ENCODE results near the gene CRTC3. TPM values are rescaled to one million over a fixed set of nuclear protein-coding genes. Genes with fewer than 3 reads are reported as not detected.

CRTC3 gene
- total and polyA plus RNA-seq, 4 donors = 5.1 to 16.8 (median 7.6) TPM

DNA sequence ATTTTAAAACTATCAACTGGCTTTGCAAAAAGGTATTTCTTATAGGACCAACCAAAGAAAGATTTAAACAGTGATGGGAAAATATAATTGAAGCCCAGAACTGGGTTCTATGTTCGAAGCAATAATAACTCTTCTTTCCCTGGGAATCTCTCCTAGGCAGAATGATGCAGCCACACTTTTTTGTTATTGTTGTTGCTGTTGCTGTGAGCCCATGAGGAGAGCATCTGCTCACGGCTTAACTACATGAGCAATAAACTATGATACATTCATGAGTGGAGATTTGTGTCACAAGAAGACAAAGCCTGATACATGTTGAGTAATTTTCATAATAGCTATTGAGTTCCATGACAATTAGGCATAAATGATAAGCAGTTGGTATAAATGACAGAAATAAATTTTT is 80.5 kb downstream of the CRTC3 start:
- no peaks in the 10 kb centered on the region for H3K27me3 ChIP-seq (ENCODE audit: control insufficient read depth in 4 of 4, insufficient read depth in 4 of 4, low read length in 3 of 4)
- peaks cover 0 to 25% (median 16%) of the 10 kb centered on the region in 4 donors for H3K36me3 ChIP-seq (ENCODE audit: control insufficient read depth in 4 of 4, insufficient read depth in 3 of 4, low read depth in 1 of 4, low read length in 3 of 4)
- TF ChIP-seq RXRA (IDR thresholded peaks at IDR 0.05) (no peak), EGR1 (IDR thresholded peaks at IDR 0.05; ENCODE audit: low read depth in 2 of 2) (no peak), JUND (IDR thresholded peaks at IDR 0.05) (no peak), YY1 (IDR thresholded peaks at IDR 0.05) (no peak), HNF4A (conservative IDR thresholded peaks at IDR 0.05) (no peak), TAF1 (conservative IDR thresholded peaks at IDR 0.05) (no peak), SP1 (IDR thresholded peaks at IDR 0.05) (no peak), FOXA2 (IDR thresholded peaks at IDR 0.05) (no peak), NR2F2 (IDR thresholded peaks at IDR 0.05) (no peak), RAD21 (IDR thresholded peaks at IDR 0.05) (no peak), GABPA (IDR thresholded peaks at IDR 0.05 in 1 of 2, conservative IDR thresholded peaks at IDR 0.05 in 1 of 2) (no peak)
- TF ChIP-seq, protein P1, sequence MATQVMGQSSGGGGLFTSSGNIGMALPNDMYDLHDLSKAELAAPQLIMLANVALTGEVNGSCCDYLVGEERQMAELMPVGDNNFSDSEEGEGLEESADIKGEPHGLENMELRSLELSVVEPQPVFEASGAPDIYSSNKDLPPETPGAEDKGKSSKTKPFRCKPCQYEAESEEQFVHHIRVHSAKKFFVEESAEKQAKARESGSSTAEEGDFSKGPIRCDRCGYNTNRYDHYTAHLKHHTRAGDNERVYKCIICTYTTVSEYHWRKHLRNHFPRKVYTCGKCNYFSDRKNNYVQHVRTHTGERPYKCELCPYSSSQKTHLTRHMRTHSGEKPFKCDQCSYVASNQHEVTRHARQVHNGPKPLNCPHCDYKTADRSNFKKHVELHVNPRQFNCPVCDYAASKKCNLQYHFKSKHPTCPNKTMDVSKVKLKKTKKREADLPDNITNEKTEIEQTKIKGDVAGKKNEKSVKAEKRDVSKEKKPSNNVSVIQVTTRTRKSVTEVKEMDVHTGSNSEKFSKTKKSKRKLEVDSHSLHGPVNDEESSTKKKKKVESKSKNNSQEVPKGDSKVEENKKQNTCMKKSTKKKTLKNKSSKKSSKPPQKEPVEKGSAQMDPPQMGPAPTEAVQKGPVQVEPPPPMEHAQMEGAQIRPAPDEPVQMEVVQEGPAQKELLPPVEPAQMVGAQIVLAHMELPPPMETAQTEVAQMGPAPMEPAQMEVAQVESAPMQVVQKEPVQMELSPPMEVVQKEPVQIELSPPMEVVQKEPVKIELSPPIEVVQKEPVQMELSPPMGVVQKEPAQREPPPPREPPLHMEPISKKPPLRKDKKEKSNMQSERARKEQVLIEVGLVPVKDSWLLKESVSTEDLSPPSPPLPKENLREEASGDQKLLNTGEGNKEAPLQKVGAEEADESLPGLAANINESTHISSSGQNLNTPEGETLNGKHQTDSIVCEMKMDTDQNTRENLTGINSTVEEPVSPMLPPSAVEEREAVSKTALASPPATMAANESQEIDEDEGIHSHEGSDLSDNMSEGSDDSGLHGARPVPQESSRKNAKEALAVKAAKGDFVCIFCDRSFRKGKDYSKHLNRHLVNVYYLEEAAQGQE (IDR thresholded peaks at IDR 0.05) = no peak
- TF ChIP-seq, protein P2, sequence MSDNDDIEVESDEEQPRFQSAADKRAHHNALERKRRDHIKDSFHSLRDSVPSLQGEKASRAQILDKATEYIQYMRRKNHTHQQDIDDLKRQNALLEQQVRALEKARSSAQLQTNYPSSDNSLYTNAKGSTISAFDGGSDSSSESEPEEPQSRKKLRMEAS (IDR thresholded peaks at IDR 0.05) = no peak
- TF ChIP-seq, protein P3, sequence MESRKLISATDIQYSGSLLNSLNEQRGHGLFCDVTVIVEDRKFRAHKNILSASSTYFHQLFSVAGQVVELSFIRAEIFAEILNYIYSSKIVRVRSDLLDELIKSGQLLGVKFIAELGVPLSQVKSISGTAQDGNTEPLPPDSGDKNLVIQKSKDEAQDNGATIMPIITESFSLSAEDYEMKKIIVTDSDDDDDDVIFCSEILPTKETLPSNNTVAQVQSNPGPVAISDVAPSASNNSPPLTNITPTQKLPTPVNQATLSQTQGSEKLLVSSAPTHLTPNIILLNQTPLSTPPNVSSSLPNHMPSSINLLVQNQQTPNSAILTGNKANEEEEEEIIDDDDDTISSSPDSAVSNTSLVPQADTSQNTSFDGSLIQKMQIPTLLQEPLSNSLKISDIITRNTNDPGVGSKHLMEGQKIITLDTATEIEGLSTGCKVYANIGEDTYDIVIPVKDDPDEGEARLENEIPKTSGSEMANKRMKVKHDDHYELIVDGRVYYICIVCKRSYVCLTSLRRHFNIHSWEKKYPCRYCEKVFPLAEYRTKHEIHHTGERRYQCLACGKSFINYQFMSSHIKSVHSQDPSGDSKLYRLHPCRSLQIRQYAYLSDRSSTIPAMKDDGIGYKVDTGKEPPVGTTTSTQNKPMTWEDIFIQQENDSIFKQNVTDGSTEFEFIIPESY (IDR thresholded peaks at IDR 0.05) = no peak
- TF ChIP-seq, protein P4, sequence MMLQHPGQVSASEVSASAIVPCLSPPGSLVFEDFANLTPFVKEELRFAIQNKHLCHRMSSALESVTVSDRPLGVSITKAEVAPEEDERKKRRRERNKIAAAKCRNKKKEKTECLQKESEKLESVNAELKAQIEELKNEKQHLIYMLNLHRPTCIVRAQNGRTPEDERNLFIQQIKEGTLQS (IDR thresholded peaks at IDR 0.05) = no peak
- no peak overlapping the region for H3K27ac ChIP-seq (ENCODE audit: low read depth in 1 of 2, low read length in 2 of 2)
- 89% methylated on average over 2 of the region's 2 CpGs for WGBS
- DNase-seq (ENCODE audit: low spot score) = no peak
- no peaks in the 10 kb centered on the region for H3K4me1 ChIP-seq (ENCODE audit: control insufficient read depth in 4 of 4, insufficient read depth in 4 of 4, low read length in 3 of 4)
- H3K4me3 ChIP-seq (ENCODE audit: low read depth in 1 of 3, low read length in 3 of 3) = no peak overlapping the region
- H3K9me3 ChIP-seq (ENCODE audit: control insufficient read depth in 4 of 4, low read length in 3 of 4) = no peaks in the 10 kb centered on the region
- H3K9ac ChIP-seq (ENCODE audit: low read depth in 1 of 2, low read length in 2 of 2) = no peak overlapping the region

DNA sequence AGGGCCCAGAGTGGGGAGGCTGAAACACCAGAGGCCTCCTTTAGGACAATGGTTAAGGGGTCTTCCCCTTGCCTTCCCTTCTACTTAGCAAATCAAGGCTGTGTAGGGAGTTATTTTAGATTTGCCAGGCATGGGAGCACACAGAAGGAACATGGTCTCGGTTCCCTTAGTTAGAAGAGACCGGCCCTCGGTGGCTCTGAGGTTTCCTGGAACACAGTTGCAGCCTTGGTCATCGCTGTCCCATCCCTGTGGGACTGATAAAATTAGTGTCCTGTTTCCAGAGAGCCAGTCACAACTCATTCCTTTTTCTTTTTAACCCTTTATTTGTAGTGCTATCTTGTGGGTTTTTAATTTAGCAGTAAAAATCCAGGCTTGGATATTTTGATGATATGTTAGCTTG is 81.4 kb downstream of the CRTC3 start:
- Histone ChIP-seq H3K9ac (ENCODE audit: low read depth in 1 of 2, low read length in 2 of 2) (no peak overlapping the region), H3K36me3 (ENCODE audit: control insufficient read depth in 4 of 4, insufficient read depth in 3 of 4, low read depth in 1 of 4, low read length in 3 of 4) (peaks cover 0 to 25% (median 19%) of the 10 kb centered on the region in 4 donors), H3K9me3 (ENCODE audit: control insufficient read depth in 4 of 4, low read length in 3 of 4) (no peaks in the 10 kb centered on the region), H3K4me1 (ENCODE audit: control insufficient read depth in 4 of 4, insufficient read depth in 4 of 4, low read length in 3 of 4) (no peaks in the 10 kb centered on the region), H3K27ac (ENCODE audit: low read depth in 1 of 2, low read length in 2 of 2) (no peak overlapping the region), H3K4me3 (ENCODE audit: low read depth in 1 of 3, low read length in 3 of 3) (no peak overlapping the region), H3K27me3 (ENCODE audit: control insufficient read depth in 4 of 4, insufficient read depth in 4 of 4, low read length in 3 of 4) (no peaks in the 10 kb centered on the region)
- WGBS = 84% methylated on average over 4 of the region's 4 CpGs
- no peak for DNase-seq (ENCODE audit: low spot score)
- TF ChIP-seq YY1 (IDR thresholded peaks at IDR 0.05) (no peak), SP1 (IDR thresholded peaks at IDR 0.05) (no peak), FOXA2 (IDR thresholded peaks at IDR 0.05) (no peak), HNF4G (IDR thresholded peaks at IDR 0.05) (no peak), NR2F2 (IDR thresholded peaks at IDR 0.05) (no peak), RAD21 (IDR thresholded peaks at IDR 0.05) (no peak), HNF4A (conservative IDR thresholded peaks at IDR 0.05) (no peak), FOXA1 (IDR thresholded peaks at IDR 0.05) (no peak), EGR1 (IDR thresholded peaks at IDR 0.05; ENCODE audit: low read depth in 2 of 2) (no peak), RXRA (IDR thresholded peaks at IDR 0.05) (no peak), GABPA (IDR thresholded peaks at IDR 0.05 in 1 of 2, conservative IDR thresholded peaks at IDR 0.05 in 1 of 2) (no peak), TAF1 (conservative IDR thresholded peaks at IDR 0.05) (no peak)
- TF ChIP-seq, protein P5, sequence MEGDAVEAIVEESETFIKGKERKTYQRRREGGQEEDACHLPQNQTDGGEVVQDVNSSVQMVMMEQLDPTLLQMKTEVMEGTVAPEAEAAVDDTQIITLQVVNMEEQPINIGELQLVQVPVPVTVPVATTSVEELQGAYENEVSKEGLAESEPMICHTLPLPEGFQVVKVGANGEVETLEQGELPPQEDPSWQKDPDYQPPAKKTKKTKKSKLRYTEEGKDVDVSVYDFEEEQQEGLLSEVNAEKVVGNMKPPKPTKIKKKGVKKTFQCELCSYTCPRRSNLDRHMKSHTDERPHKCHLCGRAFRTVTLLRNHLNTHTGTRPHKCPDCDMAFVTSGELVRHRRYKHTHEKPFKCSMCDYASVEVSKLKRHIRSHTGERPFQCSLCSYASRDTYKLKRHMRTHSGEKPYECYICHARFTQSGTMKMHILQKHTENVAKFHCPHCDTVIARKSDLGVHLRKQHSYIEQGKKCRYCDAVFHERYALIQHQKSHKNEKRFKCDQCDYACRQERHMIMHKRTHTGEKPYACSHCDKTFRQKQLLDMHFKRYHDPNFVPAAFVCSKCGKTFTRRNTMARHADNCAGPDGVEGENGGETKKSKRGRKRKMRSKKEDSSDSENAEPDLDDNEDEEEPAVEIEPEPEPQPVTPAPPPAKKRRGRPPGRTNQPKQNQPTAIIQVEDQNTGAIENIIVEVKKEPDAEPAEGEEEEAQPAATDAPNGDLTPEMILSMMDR (IDR thresholded peaks at IDR 0.05; ENCODE audit: low read depth, low read length, missing input control) = no peak
- TF ChIP-seq, protein P3 (IDR thresholded peaks at IDR 0.05) = no peak
- TF ChIP-seq, protein P4 (IDR thresholded peaks at IDR 0.05) = no peak
- TF ChIP-seq, protein P2 (IDR thresholded peaks at IDR 0.05) = no peak
